H9 (cell line): Measurements from ENCODE around the gene ENTR1. TPM values are rescaled to one million over a fixed set of nuclear protein-coding genes. Genes with fewer than 3 reads are reported as not detected.
A peak's percentile ranks its signal among the peaks of the same experiment; 100 is the strongest.

Experiments used
- DNase-seq: peaks from one replicate; pipeline ENCODE4 v3.0.0-alpha.2; 2017
- H2AFZ ChIP-seq: one replicate; pipeline ENCODE4 v1.6.1; 2013; ENCODE audit warnings: mild to moderate bottlenecking, low read length, control low read depth, moderate library complexity
- H2AK5ac ChIP-seq: 2 replicates; pipeline ENCODE4 v1.6.1; 2013; ENCODE audit warnings: low read length, control low read depth, mixed read lengths; ENCODE audit not compliant: insufficient read length
- H2BK120ac ChIP-seq: one replicate; pipeline ENCODE4 v1.6.1; 2013; ENCODE audit warnings: low read depth, mild to moderate bottlenecking, low read length, control low read depth, inconsistent platforms; ENCODE audit not compliant: poor library complexity, severe bottlenecking
- H2BK12ac ChIP-seq: 2 replicates; pipeline ENCODE4 v1.6.1; 2013; ENCODE audit warnings: low read length, control low read depth, mixed read lengths, low read depth; ENCODE audit not compliant: insufficient read length
- H2BK15ac ChIP-seq: 2 replicates; pipeline ENCODE4 v1.6.1; 2013; ENCODE audit warnings: low read depth, low read length, control low read depth
- H2BK20ac ChIP-seq: one replicate; pipeline ENCODE4 v1.6.1; 2013; ENCODE audit warnings: low read depth, mild to moderate bottlenecking, low read length, control low read depth, inconsistent platforms; ENCODE audit not compliant: poor library complexity, severe bottlenecking
- H2BK5ac ChIP-seq: 2 replicates; pipeline ENCODE4 v1.6.1; 2013; ENCODE audit warnings: low read length, control low read depth, mixed read lengths; ENCODE audit not compliant: insufficient read length
- H3K14ac ChIP-seq: 2 replicates; pipeline ENCODE4 v1.6.1; 2013; ENCODE audit warnings: low read length, control low read depth; ENCODE audit not compliant: insufficient read depth
- H3K18ac ChIP-seq: 2 replicates; pipeline ENCODE4 v1.6.1; 2013; ENCODE audit warnings: low read depth, mild to moderate bottlenecking, mixed read lengths, low read length, control low read depth; ENCODE audit not compliant: insufficient read length
- H3K23ac ChIP-seq: 2 replicates; pipeline ENCODE4 v1.6.1; 2013; ENCODE audit warnings: low read length, control low read depth, mixed read lengths, low read depth; ENCODE audit not compliant: insufficient read length
- H3K23me2 ChIP-seq: 2 replicates; pipeline ENCODE4 v1.6.1; 2013; ENCODE audit warnings: low read depth, mild to moderate bottlenecking, mixed read lengths, low read length, control low read depth; ENCODE audit not compliant: insufficient read length, poor library complexity, severe bottlenecking
- H3K27ac ChIP-seq: 2 replicates; pipeline ENCODE4 v1.5.1; 2013; ENCODE audit warnings: low read length, control low read depth, mixed read lengths, low read depth; ENCODE audit not compliant: insufficient read length
- H3K27me3 ChIP-seq: 2 replicates; pipeline ENCODE4 v1.6.1; 2013; ENCODE audit warnings: low read length, control low read depth, inconsistent platforms; ENCODE audit not compliant: insufficient read depth
- H3K4ac ChIP-seq: 2 replicates; pipeline ENCODE4 v1.6.1; 2013; ENCODE audit warnings: low read depth, mild to moderate bottlenecking, control low read depth, inconsistent platforms, low read length, moderate library complexity
- H3K4me1 ChIP-seq: 2 replicates; pipeline ENCODE4 v1.6.1; 2013; ENCODE audit warnings: low read length, control low read depth, inconsistent platforms; ENCODE audit not compliant: insufficient read depth
- H3K4me2 ChIP-seq: 2 replicates; pipeline ENCODE4 v1.6.1; 2013; ENCODE audit warnings: low read length, control low read depth, mixed read lengths; ENCODE audit not compliant: insufficient read length, insufficient read depth
- H3K56ac ChIP-seq: 2 replicates; pipeline ENCODE4 v1.6.1; 2013; ENCODE audit warnings: low read depth, mild to moderate bottlenecking, mixed read lengths, low read length, control low read depth; ENCODE audit not compliant: insufficient read length
- H3K79me1 ChIP-seq: 2 replicates; pipeline ENCODE4 v1.6.1; 2013; ENCODE audit warnings: low read depth, mild to moderate bottlenecking, moderate library complexity, low read length, control low read depth, inconsistent platforms; ENCODE audit not compliant: insufficient read depth, poor library complexity, severe bottlenecking
- H3K79me2 ChIP-seq: 2 replicates; pipeline ENCODE4 v1.6.1; 2013; ENCODE audit warnings: low read length, control low read depth, inconsistent platforms; ENCODE audit not compliant: insufficient read depth
- H3K9ac ChIP-seq: 2 replicates; pipeline ENCODE4 v1.6.1; 2013; ENCODE audit warnings: low read length, control low read depth, mixed read lengths; ENCODE audit not compliant: insufficient read length; ENCODE audit errors: extremely low read depth
- H3K9me3 ChIP-seq: one replicate; pipeline ENCODE4 v1.6.1; 2013; ENCODE audit warnings: low read depth, low read length, inconsistent platforms; ENCODE audit not compliant: control insufficient read depth
- H3T11ph ChIP-seq: one replicate; pipeline ENCODE4 v1.6.1; 2013; ENCODE audit warnings: mild to moderate bottlenecking, low read length, control low read depth, inconsistent platforms
- H4K20me1 ChIP-seq: one replicate; pipeline ENCODE4 v1.6.1; 2013; ENCODE audit not compliant: control insufficient read depth, insufficient read length, insufficient read depth
- H4K5ac ChIP-seq: 2 replicates; pipeline ENCODE4 v1.6.1; 2013; ENCODE audit warnings: low read depth, mild to moderate bottlenecking, mixed read lengths, low read length, control low read depth; ENCODE audit not compliant: insufficient read length
- H4K8ac ChIP-seq: replicated peaks from 2 replicates; pipeline ENCODE4 v1.6.1; 2013; ENCODE audit warnings: low read length, control low read depth, mixed read lengths, low read depth; ENCODE audit not compliant: insufficient read length
- H4K91ac ChIP-seq: 2 replicates; pipeline ENCODE4 v1.6.1; 2013; ENCODE audit warnings: low read depth, mild to moderate bottlenecking, moderate library complexity, mixed read lengths, low read length, control low read depth; ENCODE audit not compliant: insufficient read length
- H3K27ac Mint-ChIP-seq, 3 experiments: 2 replicates in 2 of 3; 3 replicates in 1 of 3; pipeline ENCODE4 v1.8.0; 2020 to 2021; ENCODE audit warnings: mixed read lengths in 3 of 3, mild to moderate bottlenecking in 1 of 3, moderate library complexity in 1 of 3
- H3K27me3 Mint-ChIP-seq: 2 replicates; pipeline ENCODE4 v1.8.0; 2021; ENCODE audit warnings: low read depth, mild to moderate bottlenecking, moderate library complexity, mixed read lengths
- H3K36me3 Mint-ChIP-seq, 3 experiments: 2 replicates in 2 of 3; 3 replicates in 1 of 3; pipeline ENCODE4 v1.8.0; 2020 to 2021; ENCODE audit warnings: low read depth in 3 of 3, mixed read lengths in 3 of 3; ENCODE audit not compliant: insufficient read depth in 1 of 3
- H3K4me1 Mint-ChIP-seq, 2 experiments: 2 replicates each; pipeline ENCODE4 v1.8.0; 2020; ENCODE audit warnings: mixed read lengths in 2 of 2
- H3K4me3 Mint-ChIP-seq, 2 experiments: 2 replicates in 1 of 2; 3 replicates in 1 of 2; pipeline ENCODE4 v1.8.0; 2020 to 2021; ENCODE audit warnings: mild to moderate bottlenecking in 2 of 2, mixed read lengths in 2 of 2, moderate library complexity in 1 of 2
- H3K9me3 Mint-ChIP-seq, 2 experiments: 2 replicates in 1 of 2; 3 replicates in 1 of 2; pipeline ENCODE4 v1.8.0; 2020; ENCODE audit warnings: mild to moderate bottlenecking in 2 of 2, mixed read lengths in 2 of 2, moderate library complexity in 1 of 2
- whole genome bisulfite sequencing: extraction: QIAGEN DNeasy Blood & Tissue Kit; methylation state at CpG from one replicate; pipeline ENCODE4 v1.1.7; 2013; ENCODE audit warnings: missing lambda C conversion rate, low lambda C conversion rate, mixed read lengths; ENCODE audit not compliant: insufficient read length; ENCODE audit errors: extremely low coverage; 5-methylcytosine and 5-hydroxymethylcytosine counted together
- total RNA-seq: library from RNA; stranded (reverse); gene quantifications from 2 replicates; pipeline ENCODE4 v1.2.1, GENCODE V29; 2021
- TF ChIP-seq, protein P1 (sequence below): fragments of 200-600 bp; sonication (generic); conservative IDR thresholded peaks from 3 replicates; pipeline ENCODE4 v1.8.0; 2021; ENCODE audit warnings: antibody characterized with exemption, mild to moderate bottlenecking

Gene ENTR1
- total RNA-seq, 1 experiment from 2014 or later: 108 TPM

- Histone ChIP-seq H3K23me2 (peaks cover 6% of the 10 kb centered on the region), H2BK12ac (no peak overlapping the region), H3K14ac (no peak overlapping the region), H2BK120ac (no peak overlapping the region), H4K8ac (no peak overlapping the region), H2BK15ac (no peak overlapping the region), H2BK5ac (no peak overlapping the region), H3K79me1 (peaks cover 7% of the 10 kb centered on the region), H4K20me1 (no peaks in the 10 kb centered on the region), H3K56ac (no peak overlapping the region), H4K91ac (no peak overlapping the region), H3K9ac (no peak overlapping the region), H3K18ac (no peak overlapping the region), H3K4ac (no peak overlapping the region), H3T11ph (no peak overlapping the region), H2AFZ (no peak overlapping the region), H2BK20ac (no peak overlapping the region), H3K27me3 (no peaks in the 10 kb centered on the region), H3K79me2 (peaks cover 12% of the 10 kb centered on the region; the same call in 1 of the 2 replicates), H2AK5ac (no peak overlapping the region), H3K4me1 (no peaks in the 10 kb centered on the region), H4K5ac (no peak overlapping the region), H3K9me3 (no peaks in the 10 kb centered on the region), H3K23ac (no peak overlapping the region), H3K27ac (no peak overlapping the region), H3K4me2 (no peak overlapping the region)
- TF ChIP-seq, protein P1, sequence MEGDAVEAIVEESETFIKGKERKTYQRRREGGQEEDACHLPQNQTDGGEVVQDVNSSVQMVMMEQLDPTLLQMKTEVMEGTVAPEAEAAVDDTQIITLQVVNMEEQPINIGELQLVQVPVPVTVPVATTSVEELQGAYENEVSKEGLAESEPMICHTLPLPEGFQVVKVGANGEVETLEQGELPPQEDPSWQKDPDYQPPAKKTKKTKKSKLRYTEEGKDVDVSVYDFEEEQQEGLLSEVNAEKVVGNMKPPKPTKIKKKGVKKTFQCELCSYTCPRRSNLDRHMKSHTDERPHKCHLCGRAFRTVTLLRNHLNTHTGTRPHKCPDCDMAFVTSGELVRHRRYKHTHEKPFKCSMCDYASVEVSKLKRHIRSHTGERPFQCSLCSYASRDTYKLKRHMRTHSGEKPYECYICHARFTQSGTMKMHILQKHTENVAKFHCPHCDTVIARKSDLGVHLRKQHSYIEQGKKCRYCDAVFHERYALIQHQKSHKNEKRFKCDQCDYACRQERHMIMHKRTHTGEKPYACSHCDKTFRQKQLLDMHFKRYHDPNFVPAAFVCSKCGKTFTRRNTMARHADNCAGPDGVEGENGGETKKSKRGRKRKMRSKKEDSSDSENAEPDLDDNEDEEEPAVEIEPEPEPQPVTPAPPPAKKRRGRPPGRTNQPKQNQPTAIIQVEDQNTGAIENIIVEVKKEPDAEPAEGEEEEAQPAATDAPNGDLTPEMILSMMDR: no peak
- no peak for DNase-seq
- peak overlapping the region in 2 of 3 experiments; percentile 18 to 31; a peak in 2 of 7 replicates for H3K27ac Mint-ChIP-seq
- H3K4me3 Mint-ChIP-seq: peak overlapping the region; percentile 89 to 94
- H3K4me1 Mint-ChIP-seq: peaks cover 11 to 12% of the 10 kb centered on the region in 2 experiments
- no peaks in the 10 kb centered on the region for H3K27me3 Mint-ChIP-seq
- H3K36me3 Mint-ChIP-seq: peaks cover 25 to 66% (median 57%) of the 10 kb centered on the region in 3 experiments
- no peaks in the 10 kb centered on the region for H3K9me3 Mint-ChIP-seq
- no CpG with 5 or more reads among the region's 12 CpGs for WGBS
Observed at GRCh38 chr9:136398286-136398685, 12.1 kb downstream of the ENTR1 start.
